Measurements from ENCODE around the gene CCDC134.
"Not testable (repeated sequence)": the region's sequence is repeated elsewhere in the genome, so short reads cannot be mapped to it uniquely, and the experiment has no call there.

CCDC134 gene

GRCh38 chr22:41825376-41825775 is 24.9 kb downstream of the CCDC134 start:
- DNase-seq: no peak

- no peak for DNase-seq
These were observed 25.5 kb downstream of the CCDC134 start for GRCh38 chr22:41826021-41826420.

- DNase-seq: no peak
These were observed 26.2 kb downstream of the CCDC134 start for GRCh38 chr22:41826430-41827383.

GRCh38 chr22:41827671-41828070 is 27.2 kb downstream of the CCDC134 start:
- DNase-seq: no peak

GRCh38 chr22:41828516-41828915 is 28.0 kb downstream of the CCDC134 start:
- DNase-seq: peak; percentile 90

GRCh38 chr22:41830174-41830573 is 29.7 kb downstream of the CCDC134 start:
- DNase-seq: peak; percentile 45

- DNase-seq: peak; percentile 48
These were observed 30.9 kb downstream of the CCDC134 start for GRCh38 chr22:41831383-41831782.

- DNase-seq: peak; percentile 36
These were observed 31.5 kb downstream of the CCDC134 start for GRCh38 chr22:41831828-41832552.

- peak; percentile 100 for DNase-seq
These were observed 32.3 kb downstream of the CCDC134 start, which contains the start of gene SREBF2 for GRCh38 chr22:41832553-41833368. Gene SREBF2 (plus strand): TSS chr22:41833105. CDS start chr22:41833271, 166 bp downstream.

- peak; percentile 85 for DNase-seq
These were observed 33.0 kb downstream of the CCDC134 start for GRCh38 chr22:41833369-41834004.

- DNase-seq: peak; percentile 46
These were observed 33.8 kb downstream of the CCDC134 start for GRCh38 chr22:41834005-41834944.

- not testable (repeated sequence) for DNase-seq
These were observed 35.0 kb downstream of the CCDC134 start for GRCh38 chr22:41835462-41835861.

GRCh38 chr22:41836551-41836950 is 36.1 kb downstream of the CCDC134 start:
- DNase-seq: no peak

GRCh38 chr22:41838842-41839618 is 38.6 kb downstream of the CCDC134 start:
- no peak for DNase-seq

- DNase-seq: no peak
These were observed 39.7 kb downstream of the CCDC134 start for GRCh38 chr22:41840216-41840615.

GRCh38 chr22:41841085-41841712 is 40.7 kb downstream of the CCDC134 start:
- DNase-seq: peak; percentile 45

- no peak for DNase-seq
These were observed 42.8 kb downstream of the CCDC134 start for GRCh38 chr22:41842996-41843970.

GRCh38 chr22:41844036-41844435 is 43.6 kb downstream of the CCDC134 start:
- no peak for DNase-seq

GRCh38 chr22:41844513-41844912 is 44.0 kb downstream of the CCDC134 start:
- no peak for DNase-seq
